ENCODE measurements around the gene TMEM86B. TPM values are rescaled to one million over a fixed set of nuclear protein-coding genes. Genes with fewer than 3 reads are reported as not detected.

The TMEM86B gene
- total RNA-seq, 2 experiments from 2014 or later: 5.8 to 6.2 TPM

DNA sequence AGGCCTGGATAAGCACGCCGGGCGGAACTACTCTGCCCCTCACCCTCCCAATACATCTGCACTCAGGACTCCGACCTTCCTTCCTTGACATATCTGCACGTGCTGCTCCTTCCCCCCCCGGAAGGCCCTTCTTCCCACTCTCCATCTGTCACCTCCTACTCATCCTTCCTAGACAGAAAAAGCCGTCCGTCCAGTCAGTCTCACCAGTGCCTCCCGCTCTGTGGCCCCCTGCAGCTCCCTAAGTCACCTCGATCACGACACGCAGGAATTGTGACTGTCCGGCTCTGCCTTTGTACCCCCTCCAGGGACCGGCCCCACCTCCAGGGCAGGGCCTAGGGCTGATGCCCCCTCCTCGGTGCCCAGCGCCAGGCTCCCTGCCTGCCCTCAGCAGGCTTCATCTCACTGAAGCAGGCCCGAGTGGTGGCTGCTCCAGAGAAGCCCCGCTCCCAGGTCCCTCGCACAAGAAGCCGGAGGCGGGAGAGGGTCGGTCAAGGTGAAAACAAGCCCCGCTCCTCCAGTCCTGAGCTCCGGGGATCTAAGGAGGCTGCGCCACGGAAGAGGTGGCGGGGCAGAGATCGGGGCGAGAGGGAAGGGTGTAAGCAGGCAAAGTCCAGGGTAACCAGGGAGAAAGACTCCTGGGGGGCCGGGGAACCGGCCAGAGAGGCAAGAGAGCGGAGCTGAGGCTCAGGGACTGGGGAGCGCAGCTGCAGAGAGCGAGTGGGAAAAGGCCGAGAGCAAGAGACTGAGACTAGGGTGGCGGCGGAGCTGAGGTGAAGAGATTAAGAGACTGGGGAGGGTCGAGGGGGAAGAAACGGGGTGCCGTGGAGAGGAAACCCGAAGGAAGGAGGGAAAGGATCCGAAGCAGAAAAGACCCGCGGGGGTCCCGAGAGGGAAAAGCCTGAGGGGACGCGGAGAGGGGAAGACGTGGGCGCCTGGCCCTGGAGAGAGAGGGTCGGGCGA lies 29.2 kb upstream of the TMEM86B start:
- Mint-ChIP-seq H3K27ac (peak overlapping the region; percentile 99), H3K4me3 (peak overlapping the region; percentile 96), H3K4me1 (ENCODE audit: low read depth) (peaks cover 17% of the 10 kb centered on the region), H3K36me3 (ENCODE audit: low read depth) (peaks cover 52% of the 10 kb centered on the region), H3K9me3 (no peaks in the 10 kb centered on the region), H3K27me3 (no peaks in the 10 kb centered on the region)
- ATAC-seq: no peak
- ChIA-PET POLR2A (interaction anchor here (0.7 to 5.5 kb wide), 14 partner anchors 10 to 1051 kb away, joined by 3 to 40 read pairs (median 4); partner anchors contain the start of genes HSPBP1, RPL28 and TMEM238), CTCF (interaction anchor here (1.2 to 2.1 kb wide), 2 partner anchors 44 to 246 kb away, joined by 4 to 8 read pairs; no protein-coding TSS in a partner anchor)
- DNase-seq: peak; percentile 48
- TF ChIP-seq, protein P1, sequence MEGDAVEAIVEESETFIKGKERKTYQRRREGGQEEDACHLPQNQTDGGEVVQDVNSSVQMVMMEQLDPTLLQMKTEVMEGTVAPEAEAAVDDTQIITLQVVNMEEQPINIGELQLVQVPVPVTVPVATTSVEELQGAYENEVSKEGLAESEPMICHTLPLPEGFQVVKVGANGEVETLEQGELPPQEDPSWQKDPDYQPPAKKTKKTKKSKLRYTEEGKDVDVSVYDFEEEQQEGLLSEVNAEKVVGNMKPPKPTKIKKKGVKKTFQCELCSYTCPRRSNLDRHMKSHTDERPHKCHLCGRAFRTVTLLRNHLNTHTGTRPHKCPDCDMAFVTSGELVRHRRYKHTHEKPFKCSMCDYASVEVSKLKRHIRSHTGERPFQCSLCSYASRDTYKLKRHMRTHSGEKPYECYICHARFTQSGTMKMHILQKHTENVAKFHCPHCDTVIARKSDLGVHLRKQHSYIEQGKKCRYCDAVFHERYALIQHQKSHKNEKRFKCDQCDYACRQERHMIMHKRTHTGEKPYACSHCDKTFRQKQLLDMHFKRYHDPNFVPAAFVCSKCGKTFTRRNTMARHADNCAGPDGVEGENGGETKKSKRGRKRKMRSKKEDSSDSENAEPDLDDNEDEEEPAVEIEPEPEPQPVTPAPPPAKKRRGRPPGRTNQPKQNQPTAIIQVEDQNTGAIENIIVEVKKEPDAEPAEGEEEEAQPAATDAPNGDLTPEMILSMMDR (IDR thresholded peaks at IDR 0.05): no peak
- intact Hi-C loops (cut with micrococcal nuclease): loop anchor here (5.0 to 10.0 kb wide), 2 partner anchors 130 to 397 kb away; partner anchors contain the start of genes RPL28 and U2AF2

DNA sequence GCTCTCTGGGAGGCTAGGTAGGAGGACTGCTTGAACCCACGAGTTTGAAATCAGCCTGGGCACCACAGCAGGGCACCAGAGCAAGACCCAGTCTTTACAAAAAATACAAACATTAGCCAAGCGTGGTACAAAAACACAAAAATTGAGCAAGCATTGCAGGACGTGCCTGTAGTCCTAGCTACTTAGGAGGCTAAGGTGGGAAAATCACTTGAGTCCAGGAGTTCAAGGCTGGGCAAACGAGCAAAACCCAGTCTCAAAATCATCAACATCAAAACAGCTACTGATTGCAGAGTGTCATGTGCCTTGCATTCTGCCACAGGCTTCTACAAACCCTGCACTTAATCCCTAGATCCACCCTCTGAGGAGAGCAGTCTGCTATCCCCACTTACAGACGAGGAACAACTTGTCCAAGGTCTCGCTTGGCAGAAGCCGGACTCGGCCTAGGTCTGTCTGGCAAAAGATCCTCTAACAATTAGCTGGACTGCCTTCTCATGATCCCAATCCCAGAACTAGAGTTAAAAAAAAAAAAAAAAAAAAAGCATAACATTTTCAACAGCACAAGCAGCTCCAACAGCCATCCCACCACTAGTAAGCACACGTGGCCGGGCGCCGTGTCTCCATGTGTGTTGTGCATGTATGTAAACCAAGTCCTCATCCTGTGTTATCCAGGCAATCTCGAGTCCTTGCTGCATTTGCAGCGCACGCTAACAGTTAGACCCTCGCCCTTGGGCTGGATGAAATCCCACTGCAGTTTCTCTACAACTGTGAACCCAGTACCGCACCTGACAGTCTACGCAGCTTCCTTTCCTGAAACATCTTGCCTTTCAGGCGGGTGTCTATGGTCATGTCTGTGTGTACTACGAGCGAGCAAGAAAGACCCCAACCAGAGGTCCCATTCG lies 28.2 kb upstream of the TMEM86B start:
- POLR2A ChIA-PET: interaction anchor here (0.6 to 5.5 kb wide), 21 partner anchors 9 to 1142 kb away, joined by 3 to 40 read pairs (median 4); partner anchors contain the start of genes HSPBP1, KMT5C, RPL28 and TMEM238
- Mint-ChIP-seq H3K27ac (peak overlapping the region; percentile 99), H3K4me1 (ENCODE audit: low read depth) (peaks cover 24% of the 10 kb centered on the region), H3K27me3 (no peaks in the 10 kb centered on the region), H3K9me3 (no peaks in the 10 kb centered on the region), H3K36me3 (ENCODE audit: low read depth) (peaks cover 53% of the 10 kb centered on the region), H3K4me3 (peak overlapping the region; percentile 96)
- CTCF ChIA-PET: interaction anchor here (1.2 to 3.5 kb wide), 5 partner anchors 24 to 247 kb away, joined by 4 to 11 read pairs (median 5); no protein-coding TSS in a partner anchor
- intact Hi-C loops (cut with micrococcal nuclease): loop anchor here (5.0 to 10.0 kb wide), 2 partner anchors 130 to 398 kb away; partner anchors contain the start of genes RPL28 and U2AF2
- TF ChIP-seq, protein P1 (IDR thresholded peaks at IDR 0.05): no peak
- ATAC-seq (no peak), DNase-seq (peak; percentile 45)

DNA sequence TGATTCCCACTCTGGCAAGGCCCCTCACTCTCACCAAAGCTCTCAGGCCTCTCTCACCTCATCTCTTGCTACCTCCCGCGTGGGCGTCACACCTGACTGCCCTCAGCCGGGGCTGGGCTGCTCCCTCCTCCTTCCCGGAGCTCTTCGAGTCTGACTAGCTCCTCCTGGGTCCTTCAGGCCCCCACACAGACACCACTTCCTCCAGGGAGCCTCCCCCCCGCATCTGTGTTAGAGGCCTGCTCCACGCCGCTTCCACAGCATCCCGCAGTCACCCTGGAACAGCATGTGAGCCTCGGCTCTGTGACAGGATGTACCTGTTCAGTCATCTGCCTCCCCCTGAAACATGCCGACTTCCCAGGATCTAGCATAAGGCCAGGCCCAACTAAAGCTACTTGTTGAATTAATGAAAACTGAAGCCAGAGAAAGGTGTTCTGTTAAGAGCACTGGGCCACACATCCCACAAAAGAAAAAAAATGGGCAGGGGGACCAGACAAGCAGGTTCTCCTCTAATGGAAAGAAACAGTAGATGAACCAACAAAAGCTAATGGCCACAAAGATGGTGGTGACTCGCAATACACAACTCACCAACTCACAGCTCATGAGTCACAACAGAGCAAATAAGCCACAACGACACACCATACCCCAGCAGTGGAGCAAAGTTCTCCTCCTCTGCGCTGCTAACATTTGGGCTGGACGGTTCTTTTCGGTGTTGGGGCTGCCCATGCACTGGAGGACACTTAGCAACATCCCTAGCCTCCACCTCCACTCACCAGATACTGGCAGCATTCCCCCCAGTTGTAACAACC lies 27.3 kb upstream of the TMEM86B start:
- CTCF ChIA-PET: interaction anchor here (0.8 to 3.5 kb wide), 7 partner anchors 25 to 248 kb away, joined by 3 to 11 read pairs (median 4); no protein-coding TSS in a partner anchor
- ATAC-seq: peak; percentile 7
- TF ChIP-seq, protein P1 (IDR thresholded peaks at IDR 0.05): no peak

DNA sequence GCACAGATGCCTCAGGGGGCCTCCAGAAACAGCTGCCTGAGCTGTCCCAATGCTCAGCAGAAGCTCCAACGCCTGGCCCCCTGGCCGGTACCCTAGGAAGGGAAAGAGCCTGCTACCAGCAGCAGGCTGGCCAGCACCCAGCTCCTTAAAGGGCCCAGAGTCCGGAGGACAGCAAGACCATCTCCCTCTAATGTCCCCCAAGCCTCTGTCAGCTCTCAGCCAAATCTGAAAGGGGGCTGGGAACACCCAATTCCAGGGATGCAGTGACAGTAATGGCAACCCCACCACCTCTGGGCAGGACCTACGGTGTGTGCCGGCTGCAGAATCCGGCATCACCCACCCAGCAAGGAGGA lies 26.0 kb upstream of the TMEM86B start:
- no peaks in the 10 kb centered on the region for H3K27me3 Mint-ChIP-seq
- peak overlapping the region; percentile 99 for H3K27ac Mint-ChIP-seq
- no peaks in the 10 kb centered on the region for H3K9me3 Mint-ChIP-seq
- H3K36me3 Mint-ChIP-seq (ENCODE audit: low read depth): peaks cover 64% of the 10 kb centered on the region
- TF ChIP-seq, protein P1 (IDR thresholded peaks at IDR 0.05): no peak
- DNase-seq: no peak
- ATAC-seq: no peak
- H3K4me3 Mint-ChIP-seq: peak overlapping the region; percentile 96
- peaks cover 34% of the 10 kb centered on the region for H3K4me1 Mint-ChIP-seq (ENCODE audit: low read depth)
- ChIA-PET CTCF (interaction anchor here (0.6 to 3.5 kb wide), 9 partner anchors 28 to 249 kb away, joined by 3 to 11 read pairs (median 5); partner anchors contain the start of gene TMEM238), POLR2A (interaction anchor here (0.7 to 5.5 kb wide), 14 partner anchors 13 to 1053 kb away, joined by 3 to 40 read pairs (median 4); partner anchors contain the start of genes BRSK1, HSPBP1, RPL28 and RPS9)
- intact Hi-C loops (cut with micrococcal nuclease): loop anchor here (10.0 kb wide), 1 partner anchor 400 kb away; the partner anchor contains the start of gene U2AF2

More for the DNA sequence above, 27.3 kb upstream of the TMEM86B start:
- Mint-ChIP-seq H3K36me3 (ENCODE audit: low read depth) (peaks cover 61% of the 10 kb centered on the region), H3K27me3 (no peaks in the 10 kb centered on the region), H3K4me3 (peak overlapping the region; percentile 96), H3K27ac (peak overlapping the region; percentile 99), H3K9me3 (no peaks in the 10 kb centered on the region), H3K4me1 (ENCODE audit: low read depth) (peaks cover 34% of the 10 kb centered on the region)
- intact Hi-C loops (cut with micrococcal nuclease): loop anchor here (5.0 to 10.0 kb wide), 2 partner anchors 131 to 399 kb away; partner anchors contain the start of genes RPL28 and U2AF2
- DNase-seq: peak; percentile 86
- POLR2A ChIA-PET: interaction anchor here (0.7 to 5.5 kb wide), 19 partner anchors 10 to 1141 kb away, joined by 3 to 40 read pairs (median 4); partner anchors contain the start of genes BRSK1, KMT5C, RPL28 and RPS9
